Activated naive CD4-positive, alpha-beta T cell treated with anti-CD3 and anti-CD28 coated beads, Interleukin-2, amount 50 U/mL, for 72 hours (primary cell): ENCODE results near the gene LMNTD1. TPM values are rescaled to one million over a fixed set of nuclear protein-coding genes. Genes with fewer than 3 reads are reported as not detected.
"Not testable (repeated sequence)": the region's sequence is repeated elsewhere in the genome, so short reads cannot be mapped to it uniquely, and the experiment has no call there.

Source experiments
- ATAC-seq, 2 donors: fragments of 150-1000 bp; cut with Tn5 transposase; 2 replicates each; pipeline ENCODE4 v1.10.0; 2021; ENCODE audit warnings: mild to moderate bottlenecking in 2 of 2, moderate library complexity in 2 of 2
- DNase-seq, 2 donors: peaks; one replicate each; pipeline ENCODE4 v3.0.0; 2021 to 2022; ENCODE audit warnings: low spot score in 2 of 2
- H3K27ac Mint-ChIP-seq, 2 donors: one replicate each; pipeline ENCODE4 v1.8.0; 2022; ENCODE audit warnings: mild to moderate bottlenecking in 2 of 2, mixed read lengths in 2 of 2
- H3K36me3 Mint-ChIP-seq, 2 donors: one replicate each; pipeline ENCODE4 v1.8.0; 2022; ENCODE audit warnings: mixed read lengths in 2 of 2
- H3K9me3 Mint-ChIP-seq, 2 donors: one replicate each; pipeline ENCODE4 v1.8.0; 2022; ENCODE audit warnings: mixed read lengths in 2 of 2
- total RNA-seq, 2 donors: library from RNA; stranded (reverse); gene quantifications; one replicate each; pipeline ENCODE4 v1.2.3, GENCODE V29; 2022

LMNTD1 gene
- total RNA-seq, 2 donors from 2014 or later = not detected

- DNase-seq (no peak), ATAC-seq (no peak)
- H3K36me3 Mint-ChIP-seq = no peaks in the 10 kb centered on the region
- no peaks in the 10 kb centered on the region for H3K9me3 Mint-ChIP-seq
- no peak overlapping the region for H3K27ac Mint-ChIP-seq
These were observed 125.5 kb downstream of the LMNTD1 start for GRCh38 chr12:25427337-25428249.

DNA sequence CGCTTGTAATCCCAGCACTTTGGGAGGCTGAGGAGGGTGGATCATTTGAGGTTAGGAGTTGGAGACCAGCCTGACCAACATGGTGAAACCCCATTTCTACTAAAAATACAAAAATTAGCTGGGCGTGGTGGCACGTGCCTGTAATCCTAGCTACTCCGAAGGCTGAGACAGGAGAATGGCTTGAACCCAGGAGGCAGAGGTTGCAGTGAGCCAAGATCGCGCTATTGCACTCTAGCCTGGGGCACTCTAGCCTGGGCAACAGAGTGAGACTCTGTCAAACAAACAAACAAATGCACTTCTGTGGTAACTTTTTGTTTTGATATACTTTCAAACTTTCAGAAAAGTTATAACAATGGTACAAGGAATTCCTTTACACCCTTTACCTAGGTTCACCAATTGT is 126.3 kb downstream of the LMNTD1 start:
- not testable (repeated sequence) for ATAC-seq, H3K36me3 Mint-ChIP-seq, DNase-seq, H3K27ac Mint-ChIP-seq, H3K9me3 Mint-ChIP-seq
